ENCODE measurements around the gene ADAD2.
"Not testable (repeated sequence)": the region's sequence is repeated elsewhere in the genome, so short reads cannot be mapped to it uniquely, and the experiment has no call there.

The ADAD2 gene

GRCh38 chr16:84195201-84196093, 4.5 kb downstream of the ADAD2 start:
- DNase-seq (ENCODE audit: low read depth in 3 of 3), result no peak

DNA sequence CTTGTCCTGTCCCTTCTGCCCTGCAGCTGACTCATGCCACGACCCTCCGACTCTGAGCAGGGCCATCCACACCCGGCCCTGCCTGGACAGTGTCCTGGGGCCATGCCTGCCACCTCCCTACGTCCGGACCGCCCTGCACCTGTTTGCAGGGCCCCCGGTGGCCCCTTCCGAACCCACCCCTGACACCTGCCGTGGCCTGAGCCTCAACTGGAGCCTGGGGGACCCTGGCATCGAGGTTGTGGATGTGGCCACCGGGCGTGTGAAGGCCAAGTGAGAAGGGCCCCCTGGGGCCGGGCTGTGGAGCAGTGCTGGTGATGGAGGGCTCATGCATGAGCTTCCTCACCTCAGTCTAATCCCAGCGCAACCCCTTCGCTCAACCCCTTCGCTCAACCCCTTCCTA, 5.1 kb downstream of the ADAD2 start:
- no peak for DNase-seq (ENCODE audit: low read depth in 3 of 3)

GRCh38 chr16:84196727-84197394, 5.9 kb downstream of the ADAD2 start:
- no peak for DNase-seq (ENCODE audit: low read depth in 3 of 3)

- no peak for DNase-seq (ENCODE audit: low read depth in 3 of 3)
These were observed 6.6 kb downstream of the ADAD2 start for GRCh38 chr16:84197466-84198128.

- DNase-seq (ENCODE audit: low read depth in 3 of 3), result no peak
These were observed 7.4 kb downstream of the ADAD2 start for GRCh38 chr16:84198401-84198800.

DNA sequence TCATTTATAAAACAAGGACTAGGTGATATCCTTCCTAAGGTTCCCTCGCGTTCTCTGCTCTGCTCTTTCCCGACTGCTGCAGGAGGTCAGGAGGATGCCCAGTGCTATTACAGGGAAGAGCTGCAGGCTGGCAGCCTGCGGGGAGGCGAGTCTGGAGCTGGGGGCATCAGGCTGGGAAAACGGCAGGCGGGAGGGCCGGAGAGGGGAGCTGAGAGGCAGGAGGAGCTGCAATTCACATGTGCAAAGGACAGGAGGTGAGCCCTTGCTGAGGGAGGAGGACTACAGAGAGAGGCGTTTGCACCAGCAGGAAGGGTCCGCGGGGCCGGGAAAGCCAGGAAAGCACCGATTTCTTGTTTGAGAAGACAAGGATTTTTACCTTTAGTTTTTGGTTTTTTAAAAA, 8.1 kb downstream of the ADAD2 start:
- DNase-seq (ENCODE audit: low read depth in 3 of 3), result no peak

DNA sequence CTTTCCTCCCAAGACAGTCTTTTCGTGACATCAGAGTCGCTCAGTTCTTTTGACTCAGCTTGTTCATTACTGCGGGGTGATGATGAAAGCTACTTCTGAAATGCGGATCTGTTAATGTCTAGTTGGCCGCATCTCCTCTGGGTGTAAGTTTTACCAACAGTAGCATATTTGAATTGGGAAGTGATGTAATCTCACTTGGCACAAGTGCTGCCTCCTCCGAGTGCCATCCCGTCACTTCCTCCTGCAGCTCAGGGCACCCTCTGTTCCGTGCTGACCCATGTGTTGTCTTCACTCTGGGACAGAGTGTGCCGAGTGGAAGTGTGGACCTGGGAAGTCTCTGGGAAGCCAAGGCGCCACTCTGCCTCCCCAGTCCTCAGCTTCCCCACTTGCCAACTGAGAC, 8.9 kb downstream of the ADAD2 start:
- DNase-seq (ENCODE audit: low read depth in 3 of 3), result no peak

- DNase-seq (ENCODE audit: low read depth in 3 of 3), result not testable (repeated sequence)
These were observed 13.6 kb downstream of the ADAD2 start for GRCh38 chr16:84204551-84204950.

DNA sequence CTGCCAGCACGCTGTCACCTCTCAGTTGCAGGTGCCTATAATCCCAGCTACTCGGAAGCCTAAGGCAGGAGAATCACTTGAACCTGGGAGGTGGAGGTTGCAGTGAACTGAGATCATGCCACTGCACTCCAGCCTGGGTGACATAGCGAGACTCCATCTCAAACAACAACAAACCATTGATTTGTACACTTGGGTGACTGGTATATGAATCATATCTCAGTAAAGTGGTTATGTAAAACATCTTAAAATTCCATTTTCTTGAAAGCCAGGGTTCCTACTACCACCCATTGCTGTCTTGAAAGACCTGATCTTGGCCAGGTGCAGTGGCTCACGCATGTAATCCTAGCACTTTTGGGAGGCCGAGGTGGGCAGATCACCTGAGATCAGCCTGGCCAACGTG, 14.2 kb downstream of the ADAD2 start:
- not testable (repeated sequence) for DNase-seq (ENCODE audit: low read depth in 3 of 3)

GRCh38 chr16:84205976-84206691, 15.2 kb downstream of the ADAD2 start:
- DNase-seq (ENCODE audit: low read depth in 3 of 3), result no peak

DNA sequence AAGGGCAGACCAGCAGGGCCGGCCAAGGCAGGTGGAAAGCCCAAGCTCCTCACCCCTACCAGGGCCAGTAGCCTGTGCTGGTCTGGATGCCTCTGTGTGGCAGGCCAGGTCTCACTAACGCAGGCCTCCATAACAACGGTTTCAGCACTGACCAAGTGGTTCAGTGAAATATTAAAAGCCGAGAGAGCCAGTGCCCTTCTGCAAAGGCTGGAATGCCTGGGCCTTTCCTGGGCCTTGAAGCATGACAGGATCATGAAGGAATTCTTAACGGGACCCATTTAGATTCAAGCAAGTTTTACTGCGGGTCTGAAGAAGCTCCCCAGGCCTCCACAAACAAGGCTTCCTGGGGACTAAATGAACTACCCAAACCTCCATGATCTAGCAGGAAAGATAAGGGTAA, 16.3 kb downstream of the ADAD2 start:
- DNase-seq (ENCODE audit: low read depth in 3 of 3), result no peak

GRCh38 chr16:84207879-84208278, 16.9 kb downstream of the ADAD2 start:
- DNase-seq (ENCODE audit: low read depth in 3 of 3), result no peak

DNA sequence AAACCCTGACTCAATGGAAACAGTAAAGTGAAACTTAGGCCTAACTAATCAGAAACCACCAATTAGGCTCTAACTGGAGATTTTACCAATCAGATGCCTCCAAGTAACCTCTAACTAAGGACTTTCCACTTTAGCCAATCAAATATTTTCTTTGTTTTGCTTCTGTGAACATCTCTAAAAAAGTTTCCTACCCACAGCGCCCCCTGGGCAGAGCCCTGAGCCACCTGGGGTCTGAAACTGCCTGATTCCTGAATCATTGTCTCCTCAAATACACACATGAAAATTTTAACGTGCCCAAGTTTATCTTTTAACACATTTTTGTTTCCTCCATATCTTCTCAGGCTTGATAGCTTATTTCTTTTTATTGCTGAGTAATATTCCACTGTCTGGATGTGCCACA, 19.0 kb downstream of the ADAD2 start:
- no peak for DNase-seq (ENCODE audit: low read depth in 3 of 3)

GRCh38 chr16:84212154-84212553, 21.2 kb downstream of the ADAD2 start:
- no peak for DNase-seq (ENCODE audit: low read depth in 3 of 3)

DNA sequence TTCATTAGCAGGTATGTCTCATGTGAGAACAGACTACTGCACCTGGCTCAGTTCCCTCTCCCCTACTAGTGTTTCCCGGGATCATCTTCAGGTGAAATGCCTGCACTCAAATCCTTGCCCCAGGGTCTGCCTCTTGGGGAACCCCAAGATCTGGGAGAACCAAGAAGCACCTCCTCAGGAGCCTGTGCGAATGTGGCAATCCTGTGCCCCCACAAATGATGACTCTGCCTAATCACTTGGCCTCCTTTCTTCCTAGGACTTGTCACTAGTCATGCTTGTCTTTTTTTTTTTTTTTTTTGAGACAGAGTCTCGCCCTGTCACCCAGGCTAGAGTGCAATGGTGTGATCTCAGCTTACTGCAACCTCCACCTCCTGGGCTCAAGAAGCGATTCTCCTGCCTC, 21.7 kb downstream of the ADAD2 start:
- DNase-seq (ENCODE audit: low read depth in 3 of 3), result no peak

DNA sequence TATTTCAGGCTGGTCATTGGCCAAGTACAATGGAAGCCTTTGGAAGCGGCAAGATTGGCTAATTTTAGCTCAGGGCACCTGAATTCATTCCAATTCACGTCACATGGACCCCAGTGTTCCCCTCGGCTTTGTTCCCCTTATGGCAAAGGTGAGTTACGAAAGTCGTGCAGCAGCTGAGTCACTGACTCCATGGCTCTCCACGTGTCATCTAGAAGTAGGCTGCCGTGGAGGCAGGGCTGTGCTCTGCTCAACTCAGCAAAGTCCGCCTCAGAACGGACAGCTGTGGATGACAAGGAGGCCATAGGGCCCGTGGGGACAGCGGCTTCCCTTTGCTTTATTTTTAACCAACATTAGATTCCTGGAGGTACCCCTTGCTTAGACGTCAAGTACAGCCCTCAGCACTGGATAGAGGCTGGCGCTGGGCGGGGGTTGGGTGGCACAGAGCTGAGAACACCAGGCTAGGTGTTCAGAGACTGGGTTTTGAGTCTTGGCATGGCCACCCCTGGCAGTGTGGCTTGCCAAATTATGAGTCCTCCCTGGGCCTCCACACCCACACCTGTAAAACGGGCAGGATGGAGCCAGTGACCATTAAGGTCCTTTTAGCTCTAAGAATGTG, 23.6 kb downstream of the ADAD2 start:
- no peak for DNase-seq (ENCODE audit: low read depth in 3 of 3)

- DNase-seq (ENCODE audit: low read depth in 3 of 3), result no peak
These were observed 24.6 kb downstream of the ADAD2 start for GRCh38 chr16:84215531-84215930.

- not testable (repeated sequence) for DNase-seq (ENCODE audit: low read depth in 3 of 3)
These were observed 25.2 kb downstream of the ADAD2 start for GRCh38 chr16:84216144-84216543.

DNA sequence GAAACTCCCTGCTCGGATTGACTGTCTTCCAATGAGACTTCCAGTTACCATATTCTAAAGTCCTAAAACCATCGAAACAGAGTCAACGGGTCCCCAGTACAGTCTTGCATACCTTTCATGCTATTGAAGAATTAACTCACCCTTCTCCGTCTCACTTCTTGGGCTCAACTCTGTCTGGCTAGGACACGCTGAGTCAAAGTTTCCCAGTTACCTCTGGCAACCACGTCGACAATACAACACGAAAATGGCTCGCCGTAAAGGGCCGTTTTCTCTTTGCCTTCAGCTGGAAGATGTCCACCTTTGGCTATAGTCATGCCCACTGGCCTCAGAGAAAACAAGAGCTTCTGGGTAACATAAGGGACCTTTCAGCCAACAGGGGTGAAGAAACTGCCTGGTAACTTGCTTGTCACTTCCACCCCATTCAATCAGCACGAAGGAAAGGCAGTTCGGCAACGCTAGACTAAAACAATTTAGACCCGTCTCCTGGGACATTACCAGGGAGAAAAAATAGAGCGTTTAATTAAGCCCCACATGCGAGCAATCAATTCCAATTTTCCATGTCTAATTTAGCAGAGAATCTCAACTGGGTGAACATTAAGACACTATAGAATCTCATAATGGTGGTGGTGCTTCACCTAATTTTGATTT, 27.3 kb downstream of the ADAD2 start:
- no peak for DNase-seq (ENCODE audit: low read depth in 3 of 3)

DNA sequence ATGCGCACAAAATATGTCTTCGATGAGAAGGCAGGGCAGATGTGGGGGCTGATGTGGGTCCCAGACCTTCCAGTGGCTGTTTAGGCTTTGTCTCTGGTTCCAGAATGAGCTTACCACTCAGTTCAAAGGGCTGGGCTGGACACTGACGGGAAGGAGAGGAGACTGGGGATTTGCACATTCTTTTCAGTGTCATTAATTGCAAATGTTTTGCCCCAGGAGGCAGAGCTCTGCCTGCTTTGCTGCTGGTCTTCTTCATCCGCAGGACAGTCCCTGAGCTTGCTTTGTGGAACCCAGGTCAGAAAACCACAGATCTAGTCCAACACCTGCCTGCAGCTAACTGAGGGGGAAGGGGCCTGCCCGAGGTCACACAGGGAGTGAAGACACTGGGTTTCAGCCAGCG, 28.0 kb downstream of the ADAD2 start:
- DNase-seq (ENCODE audit: low read depth in 3 of 3), result no peak

- DNase-seq (ENCODE audit: low read depth in 3 of 3), result no peak
These were observed 29.9 kb downstream of the ADAD2 start for GRCh38 chr16:84220851-84221250.
